GM10266 (cell line): Measurements from ENCODE around the gene NEFH.

Experiments
- DNase-seq: peaks from one replicate; pipeline ENCODE4 v3.0.0; 2012; ENCODE audit errors: extremely low spot score
- CTCF ChIP-seq: IDR thresholded peaks from 2 replicates; pipeline ENCODE4 v1.5.1; 2012; ENCODE audit warnings: mild to moderate bottlenecking, low read depth; ENCODE audit not compliant: control insufficient read depth, insufficient read depth; ENCODE audit errors: missing control alignments

NEFH gene

GRCh38 chr22:29451863-29452262 is 28.2 kb upstream of the NEFH start:
- DNase-seq = no peak
- no peak for TF ChIP-seq CTCF

- no peak for TF ChIP-seq CTCF
- no peak for DNase-seq
These were observed 25.7 kb upstream of the NEFH start for GRCh38 chr22:29454276-29454675.

GRCh38 chr22:29456211-29456671 is 23.8 kb upstream of the NEFH start:
- no peak for DNase-seq
- no peak for TF ChIP-seq CTCF

- DNase-seq = peak; percentile 78
- TF ChIP-seq CTCF = no peak
These were observed 22.3 kb upstream of the NEFH start for GRCh38 chr22:29457730-29458129.

GRCh38 chr22:29458551-29458950 is 21.5 kb upstream of the NEFH start:
- no peak for DNase-seq
- no peak for TF ChIP-seq CTCF

GRCh38 chr22:29459773-29460172 is 20.2 kb upstream of the NEFH start:
- no peak for TF ChIP-seq CTCF
- no peak for DNase-seq

GRCh38 chr22:29461263-29461662 is 18.8 kb upstream of the NEFH start:
- no peak for DNase-seq
- no peak for TF ChIP-seq CTCF
